Activated T-cell treated with anti-CD3 and anti-CD28 coated beads for 4 hours (primary cell): Measurements from ENCODE around the gene ITPR1.

Source experiments
- DNase-seq: peaks from one replicate; pipeline ENCODE4 v3.0.0-alpha.2; 2020

ITPR1 gene

DNA sequence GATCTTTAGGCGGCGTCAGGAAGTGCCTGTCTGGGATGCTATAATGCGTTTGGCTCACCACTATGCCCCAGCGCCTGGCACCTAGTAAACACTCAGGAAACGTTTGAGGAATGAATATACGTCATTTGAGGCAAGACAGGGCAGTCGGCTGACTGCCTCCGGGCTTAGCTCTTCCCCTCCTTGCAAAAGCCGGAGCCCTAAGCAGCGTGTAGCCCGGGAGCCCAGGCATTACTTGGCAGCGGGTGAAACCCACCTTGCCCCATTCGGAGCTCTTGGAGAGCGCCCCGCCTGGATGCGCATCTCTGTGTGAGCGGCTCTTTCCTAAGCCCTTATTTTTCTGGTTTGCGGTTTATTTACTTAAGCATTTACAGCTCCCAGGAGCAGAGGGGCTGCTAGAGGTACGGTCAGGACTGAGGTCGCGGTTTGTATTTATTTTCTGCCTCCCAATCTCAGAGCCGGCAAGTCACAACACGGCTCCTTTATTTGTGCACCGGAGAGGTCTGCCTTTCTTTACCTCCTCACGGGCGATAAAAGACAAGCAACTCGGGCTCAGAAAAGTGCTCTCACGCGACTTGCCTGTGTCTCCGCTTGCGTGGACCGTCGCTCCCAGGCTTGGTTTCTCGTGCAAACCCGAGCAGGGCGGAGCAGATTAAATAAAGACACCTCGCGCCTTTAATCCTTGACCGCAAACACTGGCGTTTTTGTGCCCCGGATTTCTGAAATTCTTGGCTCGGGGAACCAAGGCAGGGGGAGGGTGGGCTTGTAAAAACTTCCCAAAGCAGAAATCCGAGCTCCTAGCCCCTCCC, 737 bp upstream of the ITPR1 start:
- DNase-seq, result peak; percentile 34

DNA sequence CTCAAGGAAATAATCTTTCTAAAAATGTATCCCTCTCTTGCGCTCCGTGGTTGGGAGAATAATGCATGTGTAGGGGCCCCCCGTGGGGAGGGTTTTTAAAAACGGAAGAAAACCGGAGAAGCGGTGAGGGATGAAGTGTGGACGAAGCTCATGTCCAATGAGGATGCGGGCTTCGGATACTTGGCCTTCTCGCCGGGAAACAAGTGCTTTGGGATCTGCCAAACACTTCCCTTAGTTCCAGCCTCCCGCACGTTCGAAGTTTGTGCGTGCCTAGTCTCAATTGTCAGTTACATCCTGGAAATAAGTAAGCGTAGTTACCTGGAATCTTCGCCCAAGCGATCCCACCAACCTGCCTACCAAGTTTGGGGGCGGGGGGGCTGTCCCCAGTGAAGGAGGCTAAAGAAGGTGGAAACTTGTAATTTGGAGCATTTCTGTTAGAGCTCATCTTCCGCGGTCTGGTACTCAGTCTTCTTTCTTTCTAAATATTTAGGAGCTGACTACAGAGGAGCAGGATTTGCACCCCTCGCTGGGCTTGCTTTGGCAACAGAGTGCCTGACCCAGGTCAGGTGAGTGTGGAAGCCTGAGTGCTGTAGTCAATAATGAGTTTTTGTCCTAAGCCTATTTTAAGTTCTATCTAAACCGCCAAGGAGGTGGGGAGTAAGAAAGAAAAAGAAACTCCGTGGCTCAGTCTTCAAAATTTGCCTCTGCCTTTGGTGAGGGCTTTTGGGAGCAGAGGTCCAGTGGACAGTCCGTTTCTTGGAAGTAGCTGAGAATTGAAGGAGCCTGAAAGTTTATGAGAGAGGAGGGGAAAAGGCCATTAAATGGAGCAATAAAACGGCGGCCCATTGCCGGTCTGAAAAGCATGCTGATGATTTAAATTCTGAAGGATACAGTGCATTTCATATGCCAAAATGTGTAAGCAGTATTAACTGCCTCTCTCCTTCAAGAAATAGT, 1.1 kb downstream of the ITPR1 start:
- DNase-seq, result no peak

DNA sequence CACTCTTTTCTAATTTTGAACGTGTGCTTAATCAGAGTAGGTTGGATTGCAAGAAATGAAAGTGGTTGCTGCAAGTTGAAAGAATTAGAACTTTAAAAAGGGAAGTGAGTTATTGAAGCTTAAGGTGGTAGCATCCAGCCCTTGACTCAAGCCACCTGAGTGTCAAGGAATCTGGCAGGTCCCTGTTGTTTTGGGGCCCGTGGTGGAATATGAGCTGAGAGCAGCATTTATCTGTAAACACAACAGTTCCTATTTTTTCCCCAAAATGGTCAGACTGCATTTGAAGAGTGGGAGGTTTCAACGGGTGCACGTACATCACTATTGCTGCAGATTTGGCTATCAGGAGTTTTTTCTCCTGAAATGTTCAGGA, 1.7 kb downstream of the ITPR1 start:
- no peak for DNase-seq

DNA sequence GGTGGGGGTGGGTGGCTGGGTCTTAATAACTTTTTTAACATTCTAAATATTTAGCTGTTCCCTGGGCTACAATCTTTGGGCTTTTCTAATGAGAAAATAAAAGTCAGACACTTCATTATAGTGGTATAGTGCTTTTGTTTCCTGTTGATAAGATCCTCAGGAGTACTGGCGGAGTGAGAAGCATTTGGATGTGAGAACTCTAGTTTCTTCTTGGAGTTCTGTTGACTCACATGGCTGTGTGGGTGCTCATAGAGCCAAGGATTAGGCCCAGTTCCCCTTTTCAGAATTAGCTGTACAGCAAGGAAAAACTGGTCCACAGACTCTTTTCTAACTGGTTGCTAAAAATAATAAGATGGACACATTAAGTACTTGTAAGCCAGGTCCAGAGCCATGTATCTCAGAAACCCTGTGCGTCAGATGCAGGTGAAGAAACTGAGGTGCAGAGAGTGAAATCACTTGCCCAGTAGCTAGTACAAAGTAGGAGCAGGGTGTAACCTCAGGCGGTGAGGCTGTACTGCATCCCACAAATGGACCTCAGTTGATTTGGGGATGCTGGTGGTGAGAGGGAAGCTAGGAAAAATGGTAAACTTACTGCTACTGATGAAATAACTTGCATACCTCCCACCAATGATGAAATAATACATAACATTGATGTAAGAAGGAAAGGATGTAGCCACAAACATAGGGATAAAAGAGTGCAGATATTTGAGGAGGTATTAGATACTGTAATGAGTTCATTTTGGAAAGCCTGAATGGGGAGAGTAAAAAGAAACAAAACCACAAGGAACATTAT, 2.3 kb downstream of the ITPR1 start:
- no peak for DNase-seq

DNA sequence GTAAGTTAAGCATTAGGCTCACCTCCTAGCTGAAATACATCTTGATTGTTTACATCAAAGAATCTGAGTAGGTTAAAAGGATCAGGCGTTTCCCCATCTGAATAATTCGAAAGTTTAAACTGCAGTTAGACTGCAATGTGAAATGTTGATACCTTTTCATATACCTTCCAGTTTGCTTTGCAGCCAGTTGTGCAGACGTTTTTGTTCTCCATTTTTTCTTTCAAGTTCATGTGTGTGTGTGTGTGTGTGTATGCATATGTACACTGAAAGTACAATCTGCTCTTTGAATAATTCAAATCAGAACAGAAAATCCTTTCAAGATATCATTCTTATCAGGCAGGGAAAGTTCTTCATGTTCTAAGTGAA, 2.9 kb downstream of the ITPR1 start:
- DNase-seq, result no peak

DNA sequence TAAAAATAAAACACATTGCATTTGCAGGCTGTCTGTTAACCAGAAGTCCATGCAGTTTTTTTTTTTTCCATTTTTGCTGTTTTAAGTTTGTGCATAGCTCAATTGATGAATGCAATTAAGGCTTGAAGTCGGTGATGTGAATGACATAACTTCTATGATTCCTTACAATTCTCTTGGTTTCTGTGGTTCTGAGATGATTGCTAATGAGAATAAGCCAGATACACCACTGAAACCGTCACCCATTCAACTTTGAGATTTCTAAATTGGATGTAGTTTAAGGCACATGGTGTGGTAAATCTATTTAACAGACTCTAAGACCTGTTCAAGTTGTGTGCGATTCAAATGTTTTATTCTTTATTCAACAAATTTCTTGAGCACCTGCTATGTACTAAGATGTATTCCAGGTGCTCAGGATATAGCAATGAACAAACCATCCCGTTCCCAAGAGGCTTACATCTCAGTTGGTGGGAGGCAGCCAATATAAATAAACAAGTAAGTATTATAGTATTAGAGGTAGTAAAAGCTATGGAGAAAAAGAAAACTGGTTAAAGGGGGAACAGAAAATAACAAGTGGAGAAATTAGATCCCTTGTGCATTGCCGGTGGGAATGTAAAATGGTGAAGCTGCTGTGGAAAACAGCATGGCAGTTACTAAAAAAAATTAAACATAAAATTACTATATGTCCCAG, 4.0 kb downstream of the ITPR1 start:
- DNase-seq, result no peak

DNA sequence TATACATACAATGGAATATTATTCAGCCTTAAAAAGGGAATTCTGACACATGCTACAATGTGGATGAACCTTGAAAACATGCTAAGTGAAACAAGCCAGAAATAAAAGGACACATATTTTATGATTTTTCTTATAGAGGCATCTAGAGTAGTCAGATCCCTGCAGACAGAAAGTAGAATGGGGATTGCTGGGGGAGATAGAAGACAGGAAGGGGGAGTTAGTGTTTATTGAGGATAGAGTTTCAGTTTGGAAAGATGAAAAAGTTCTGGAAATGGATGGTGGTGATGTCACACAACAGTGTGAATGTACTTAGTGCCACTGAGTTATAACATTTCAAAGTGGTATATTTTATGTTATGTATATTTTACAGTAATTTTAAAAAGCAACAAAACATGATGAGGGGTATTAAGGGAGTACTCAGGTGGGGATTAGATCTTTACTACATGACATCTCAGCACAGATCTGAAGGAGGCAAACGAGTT, 4.7 kb downstream of the ITPR1 start:
- no peak for DNase-seq

DNA sequence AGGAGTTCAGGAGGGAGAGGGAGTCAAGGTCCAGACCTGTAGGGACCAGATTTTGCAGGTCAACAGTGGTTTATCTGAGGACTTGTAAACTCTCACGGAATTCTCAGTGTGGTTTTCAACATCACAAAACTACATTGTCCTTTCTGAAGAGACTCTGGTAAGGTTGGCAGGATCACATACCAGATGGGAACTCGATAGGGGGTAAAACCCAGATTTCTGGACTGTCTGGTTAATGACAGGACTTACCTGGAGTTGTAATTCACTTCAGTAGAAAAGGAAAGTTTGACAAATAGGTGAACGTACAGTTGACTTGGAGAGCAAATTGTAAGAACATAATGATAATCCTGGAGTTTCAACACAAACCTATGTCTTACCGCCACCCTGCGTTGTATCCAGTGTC, 5.3 kb downstream of the ITPR1 start:
- DNase-seq, result no peak

DNA sequence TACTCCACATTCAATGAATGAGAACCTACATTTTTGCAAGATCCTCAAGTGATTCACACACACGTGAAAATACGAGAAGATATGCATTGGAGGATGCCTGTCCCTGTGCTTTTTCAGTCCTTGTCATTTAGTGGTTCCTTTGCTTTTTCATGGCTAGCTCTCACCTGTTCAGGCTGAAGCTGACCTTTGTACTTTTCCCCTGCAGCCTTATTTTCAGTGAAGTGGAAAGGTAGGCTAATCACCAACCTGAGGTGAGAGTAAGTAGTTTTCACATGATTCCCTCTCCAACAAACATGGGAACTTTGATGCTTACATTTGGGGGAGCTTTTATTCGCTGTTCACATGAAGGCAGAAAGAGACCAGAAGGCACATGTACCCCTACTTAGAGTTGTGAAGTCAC, 8.3 kb downstream of the ITPR1 start:
- no peak for DNase-seq

DNA sequence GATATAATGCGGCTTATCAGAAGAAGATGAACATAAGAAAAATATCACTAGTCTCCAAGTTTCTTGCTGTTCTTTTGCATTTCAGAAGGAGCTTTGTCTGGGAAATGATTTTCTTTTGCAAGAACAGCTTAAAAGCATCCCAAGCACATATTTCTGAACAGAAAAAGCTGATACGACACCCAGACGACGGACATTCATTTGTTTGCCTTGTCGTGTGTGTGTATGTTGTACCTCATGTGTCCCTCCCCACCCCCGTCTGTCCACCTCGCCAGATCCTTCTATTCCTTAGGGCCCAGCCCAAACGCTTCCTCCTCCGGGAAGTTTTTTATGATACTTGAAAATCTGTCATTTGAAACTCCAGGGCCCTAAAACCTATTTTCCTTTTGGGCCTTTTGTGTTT, 8.8 kb downstream of the ITPR1 start:
- DNase-seq, result no peak

DNA sequence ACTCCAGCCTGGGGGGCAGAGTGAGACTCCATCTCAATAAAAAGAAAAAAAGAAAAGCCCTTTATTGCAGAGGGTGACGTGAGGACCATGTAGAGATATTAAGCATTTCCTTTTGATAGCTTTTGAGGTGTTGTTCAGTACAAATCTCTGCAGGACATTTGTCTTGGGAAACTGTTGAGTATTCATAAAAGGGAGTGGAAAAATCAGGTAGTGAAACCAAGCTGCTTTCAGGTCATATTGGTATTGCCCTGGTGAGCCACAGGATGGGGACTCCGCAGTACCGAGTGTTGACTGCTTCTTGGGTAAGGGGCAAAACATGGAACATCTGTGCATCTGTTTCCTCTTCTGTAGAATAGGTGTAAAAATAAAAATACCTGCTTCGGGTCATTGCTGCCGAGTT, 9.9 kb downstream of the ITPR1 start:
- DNase-seq, result no peak

DNA sequence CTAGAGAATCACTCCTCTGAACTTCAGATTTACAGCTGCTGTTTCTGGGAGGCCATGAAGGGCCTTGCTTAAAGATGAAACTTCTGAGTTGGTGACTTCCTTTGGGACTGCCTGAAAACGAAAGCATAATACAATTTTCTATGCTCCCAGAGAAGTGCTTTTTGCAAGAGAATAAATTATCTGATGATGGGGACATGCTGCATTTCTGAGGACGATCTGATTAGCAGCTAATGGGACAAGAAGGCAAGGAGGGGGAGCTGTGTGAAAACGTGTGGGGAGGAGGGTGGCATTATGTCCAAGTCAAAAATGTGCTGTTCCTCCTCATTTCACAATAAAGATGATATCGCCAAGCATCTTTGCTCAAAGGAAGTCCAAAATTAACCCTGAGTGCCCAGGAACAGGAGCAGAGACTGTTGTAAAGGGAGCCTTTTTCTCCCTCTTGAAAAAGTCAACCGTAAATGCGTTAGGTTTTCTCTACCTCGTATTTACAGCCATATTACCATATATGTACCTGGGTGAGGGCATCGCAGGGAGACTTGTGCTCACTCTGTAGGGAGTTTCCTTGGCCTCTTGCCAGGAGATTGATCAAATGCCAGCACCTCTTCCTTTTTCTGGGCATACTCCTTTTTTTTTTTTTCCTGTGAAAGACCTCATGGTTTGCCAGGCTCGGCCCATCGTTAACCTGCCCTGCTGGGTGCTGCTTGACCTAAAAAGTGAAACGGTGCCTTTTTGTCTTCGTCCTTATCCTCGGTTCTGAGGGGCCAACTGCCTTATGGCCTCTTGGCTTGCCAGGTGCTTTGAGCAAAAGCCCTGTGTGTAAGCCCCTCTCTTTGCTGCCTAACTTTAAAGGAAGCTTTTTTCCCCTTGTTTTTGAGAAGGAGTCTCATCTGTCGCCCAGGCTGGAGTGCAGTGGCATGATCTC, 11.5 kb downstream of the ITPR1 start:
- peak; percentile 19 for DNase-seq

DNA sequence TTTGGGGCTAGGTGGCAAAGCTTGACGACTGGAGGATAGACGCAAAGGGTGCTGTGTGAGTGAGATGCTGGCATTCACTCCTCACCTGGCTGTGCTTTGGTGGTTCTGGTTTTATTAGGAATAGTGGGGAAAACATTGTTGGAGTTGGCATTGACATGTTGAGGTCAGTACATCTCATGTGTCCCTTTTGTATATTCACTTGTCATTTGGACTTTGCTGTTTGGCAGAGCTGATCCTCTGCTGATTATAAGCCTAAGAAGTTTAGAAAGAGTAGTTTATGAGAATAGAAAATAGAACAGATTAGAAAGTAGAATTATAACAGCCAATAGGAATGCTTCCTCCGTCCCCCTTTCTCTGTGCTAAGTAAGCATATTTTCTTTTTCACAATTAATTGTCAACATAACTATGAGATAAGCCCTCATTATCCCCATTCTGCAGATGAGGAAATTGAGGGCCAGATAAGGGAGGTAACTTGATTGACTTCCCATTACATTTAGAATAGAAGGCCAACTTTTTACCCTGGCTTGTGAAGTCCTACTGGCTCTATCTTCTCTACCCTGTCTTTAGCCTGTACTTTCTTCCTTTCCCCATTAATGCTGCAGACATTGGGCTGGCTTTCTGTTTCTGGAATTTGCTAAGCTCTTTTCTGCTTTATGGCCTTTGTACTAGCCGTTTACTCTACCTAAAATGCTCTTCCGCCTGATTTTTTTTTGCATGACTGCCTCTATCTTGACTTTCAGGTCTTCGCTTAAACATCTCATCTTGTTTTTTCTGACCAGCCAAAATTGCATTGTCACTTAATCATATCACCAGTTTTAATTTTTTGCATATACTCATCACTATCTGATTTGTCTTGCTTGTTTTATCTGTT, 12.8 kb downstream of the ITPR1 start:
- DNase-seq, result no peak

DNA sequence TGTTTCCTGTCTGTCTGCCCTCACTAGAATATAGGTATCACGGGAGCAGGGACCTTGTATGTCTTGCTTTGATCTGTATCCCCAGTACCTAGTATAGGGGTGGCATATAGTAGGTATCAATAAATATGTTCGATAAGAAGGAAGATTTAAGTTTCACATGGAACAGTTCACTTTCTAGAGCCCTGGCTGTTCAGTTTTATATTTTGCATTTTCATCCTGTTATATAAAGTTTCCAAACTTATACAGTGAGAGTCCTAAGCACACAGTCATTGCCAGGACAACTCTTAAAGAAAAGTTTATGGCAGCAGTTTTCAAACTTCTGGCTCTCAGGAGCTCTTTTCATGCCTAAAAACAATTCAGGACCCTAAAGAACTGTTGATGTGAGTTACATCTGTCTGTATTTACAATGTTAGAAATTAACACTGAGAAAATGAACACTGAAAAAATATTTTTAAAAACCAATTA, 13.4 kb downstream of the ITPR1 start:
- no peak for DNase-seq

DNA sequence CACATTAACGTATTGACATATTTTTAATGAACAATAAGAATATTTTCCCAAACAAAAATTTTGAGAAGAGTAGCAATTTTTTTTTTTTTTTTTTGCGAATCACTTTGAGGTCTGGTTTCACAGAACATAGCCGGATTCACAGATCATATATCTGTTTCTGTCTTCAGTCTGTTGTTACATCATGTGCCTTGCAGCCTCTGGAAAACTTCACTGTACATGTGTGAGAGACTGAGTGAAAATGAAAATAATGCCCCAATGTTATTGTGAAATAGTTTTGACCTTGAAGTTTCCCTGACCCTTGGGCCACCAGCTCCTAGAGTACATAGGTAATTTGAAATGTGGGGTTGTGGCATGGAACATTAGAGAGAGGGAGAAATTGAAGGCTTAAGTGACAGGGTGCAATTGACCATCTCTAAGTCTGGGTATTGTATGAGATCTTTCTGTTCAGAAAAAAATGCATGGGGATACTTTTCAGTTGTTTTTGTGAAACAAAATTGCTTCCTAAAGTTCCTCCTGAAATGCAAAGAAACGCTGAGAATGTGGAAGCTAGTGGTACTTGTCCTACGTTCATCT, 14.0 kb downstream of the ITPR1 start:
- no peak for DNase-seq

DNA sequence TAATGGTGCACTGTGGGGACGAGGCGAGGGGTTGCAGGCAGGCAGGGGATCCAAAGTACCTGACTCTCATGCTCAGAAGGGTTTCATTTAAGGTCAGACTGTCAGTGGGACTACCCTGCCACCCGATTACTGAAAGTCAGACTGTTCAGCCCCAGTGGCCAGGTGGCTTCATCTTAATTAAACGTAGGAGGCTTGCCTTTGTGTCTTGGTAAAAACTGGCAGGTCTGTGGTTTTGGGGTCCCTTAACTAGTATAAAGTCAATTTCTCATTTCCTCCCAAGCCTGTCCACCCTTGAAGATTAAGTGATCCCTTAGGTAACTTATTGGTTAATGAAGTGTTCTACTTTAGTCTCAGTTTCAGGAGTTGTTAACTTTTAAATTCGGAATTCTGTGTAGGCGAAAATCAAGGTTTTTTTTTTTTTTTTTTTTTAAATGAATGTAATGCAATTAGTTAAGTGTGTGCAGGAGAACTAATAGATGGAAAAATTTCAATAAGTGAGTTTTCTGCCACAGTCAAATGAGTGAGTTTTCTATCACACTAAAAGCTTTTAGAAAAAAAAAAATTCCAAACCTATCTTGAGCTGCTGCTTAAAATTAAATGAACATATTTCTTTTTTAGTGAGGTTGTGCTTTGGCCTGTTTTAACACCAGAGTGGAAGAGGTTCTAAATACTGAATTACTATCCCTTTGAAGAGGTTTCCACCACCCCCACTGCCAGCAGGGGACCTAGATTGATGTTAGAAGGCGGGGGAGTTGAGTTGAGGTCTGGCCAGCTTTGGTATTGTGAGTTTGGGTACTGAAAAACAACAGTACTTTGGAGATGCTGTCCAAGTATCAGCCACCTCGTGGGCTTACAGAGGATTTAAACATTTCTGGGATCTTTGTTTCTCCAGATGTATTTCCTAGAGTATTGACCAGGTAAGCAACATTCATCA, 15.2 kb downstream of the ITPR1 start:
- DNase-seq, result no peak

DNA sequence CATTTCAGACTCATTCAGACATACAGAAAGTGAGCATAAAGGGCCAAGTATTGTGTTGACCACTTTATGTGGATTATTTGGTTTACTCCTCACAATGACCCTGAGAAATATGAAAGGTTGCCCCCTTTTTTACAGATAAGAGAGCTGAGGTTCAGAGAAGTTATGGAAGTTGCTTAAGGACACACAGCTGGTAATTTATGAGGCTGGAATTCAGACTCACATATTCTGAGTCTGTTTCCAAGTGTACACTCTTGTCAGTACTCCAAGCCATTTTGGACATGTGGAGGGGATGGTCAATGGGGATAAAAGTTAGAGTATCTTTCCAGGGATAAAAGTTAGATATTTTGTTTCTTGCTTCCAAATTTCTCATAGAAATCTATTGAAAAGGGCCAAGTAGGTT, 15.9 kb downstream of the ITPR1 start:
- no peak for DNase-seq

DNA sequence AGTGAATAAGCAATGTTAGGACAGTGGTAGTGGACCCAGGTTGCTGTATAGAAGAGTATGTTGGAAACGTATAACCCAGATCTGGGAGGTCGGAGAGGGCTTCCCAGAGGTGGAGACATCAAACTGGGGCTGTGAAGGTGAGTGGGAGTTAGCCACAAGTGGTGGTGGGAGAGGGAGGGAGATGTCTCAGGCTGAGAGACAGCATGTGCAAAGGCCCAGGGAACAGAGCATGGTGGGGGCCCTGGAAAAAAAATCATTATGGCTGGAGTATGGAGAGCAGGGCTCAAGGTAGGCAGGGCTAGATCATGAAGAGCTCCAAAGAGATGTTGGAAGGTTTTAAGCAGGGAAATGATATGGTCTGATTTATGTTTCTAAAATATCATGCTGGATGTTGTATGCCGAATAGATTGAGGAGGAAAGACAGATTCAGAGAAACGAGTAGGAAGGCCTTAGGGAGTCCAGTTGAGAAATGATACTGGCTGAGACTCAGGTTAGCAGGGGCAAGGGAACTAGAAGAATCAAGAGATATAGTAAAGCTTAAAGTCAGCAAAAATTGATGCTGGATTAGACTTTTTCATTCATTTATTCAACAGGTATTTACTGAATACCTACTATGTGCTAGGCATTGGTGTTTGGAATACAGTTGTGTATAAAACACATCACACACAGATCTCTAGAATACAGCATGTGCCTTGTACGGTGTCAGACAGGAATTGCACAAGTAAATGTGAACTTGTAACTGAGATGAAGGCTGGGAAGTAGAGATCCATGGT, 17.0 kb downstream of the ITPR1 start:
- no peak for DNase-seq
